Astrocyte (in vitro differentiated cells and primary cell): ENCODE results near the gene GGCT. TPM values are rescaled to one million over a fixed set of nuclear protein-coding genes. Genes with fewer than 3 reads are reported as not detected.
A peak's percentile ranks its signal among the peaks of the same experiment; 100 is the strongest.

Source experiments
- DNase-seq: peaks from one replicate; pipeline ENCODE4 v3.0.0-alpha.2; 2010; ENCODE audit warnings: low read depth
- FAIRE-seq: peaks from 2 replicates; lab custom pipeline; 2011; peaks lifted over from hg19 to GRCh38; lab: Jason Lieb, UNC
- H2AFZ ChIP-seq: 2 replicates; pipeline ENCODE4 v1.6.0; 2012; ENCODE audit warnings: low read depth, low read length, inconsistent platforms
- H3K27ac ChIP-seq: 2 replicates; pipeline ENCODE4 v1.5.1; 2011; ENCODE audit warnings: low read depth, low read length, inconsistent platforms
- H3K27me3 ChIP-seq: 2 replicates; pipeline ENCODE4 v1.6.0; 2011; ENCODE audit warnings: low read length, inconsistent platforms; ENCODE audit not compliant: insufficient read depth
- H3K36me3 ChIP-seq: 2 replicates; pipeline ENCODE4 v1.5.1; 2011; ENCODE audit warnings: low read length, inconsistent platforms; ENCODE audit not compliant: insufficient read depth
- H3K4me1 ChIP-seq: 2 replicates; pipeline ENCODE4 v1.5.1; 2011; ENCODE audit warnings: low read length, inconsistent platforms; ENCODE audit not compliant: insufficient read depth
- H3K4me2 ChIP-seq: 2 replicates; pipeline ENCODE4 v1.6.0; 2012; ENCODE audit warnings: low read length, inconsistent platforms
- H3K4me3 ChIP-seq: 2 replicates; pipeline ENCODE4 v1.5.1; 2011; ENCODE audit warnings: low read depth, mild to moderate bottlenecking, low read length, inconsistent platforms; ENCODE audit not compliant: insufficient read depth
- H3K79me2 ChIP-seq: 2 replicates; pipeline ENCODE4 v1.6.0; 2012; ENCODE audit warnings: mild to moderate bottlenecking, low read length, inconsistent platforms; ENCODE audit not compliant: insufficient read depth
- H3K9ac ChIP-seq: 2 replicates; pipeline ENCODE4 v1.6.0; 2012; ENCODE audit warnings: mild to moderate bottlenecking, low read length, inconsistent platforms
- H3K9me3 ChIP-seq: 2 replicates; pipeline ENCODE4 v1.5.1; 2012; ENCODE audit warnings: low read depth, mild to moderate bottlenecking, low read length, inconsistent platforms; ENCODE audit not compliant: insufficient read depth
- H4K20me1 ChIP-seq: 2 replicates; pipeline ENCODE4 v1.6.0; 2012; ENCODE audit warnings: low read length, inconsistent platforms; ENCODE audit not compliant: insufficient read depth
- H3K27ac Mint-ChIP-seq: one replicate; pipeline ENCODE4 v1.8.0; 2021; ENCODE audit warnings: mild to moderate bottlenecking, mixed read lengths; ENCODE audit not compliant: unreplicated experiment
- H3K27me3 Mint-ChIP-seq: one replicate; pipeline ENCODE4 v1.8.0; 2021; ENCODE audit warnings: low read depth, mixed read lengths; ENCODE audit not compliant: unreplicated experiment
- H3K36me3 Mint-ChIP-seq: one replicate; pipeline ENCODE4 v1.8.0; 2021; ENCODE audit warnings: low read depth, mixed read lengths; ENCODE audit not compliant: unreplicated experiment
- H3K4me1 Mint-ChIP-seq: one replicate; pipeline ENCODE4 v1.8.0; 2021; ENCODE audit warnings: low read depth, mixed read lengths; ENCODE audit not compliant: unreplicated experiment
- H3K4me3 Mint-ChIP-seq: one replicate; pipeline ENCODE4 v1.8.0; 2021; ENCODE audit warnings: mild to moderate bottlenecking, moderate library complexity, mixed read lengths; ENCODE audit not compliant: unreplicated experiment
- H3K9me3 Mint-ChIP-seq: one replicate; pipeline ENCODE4 v1.8.0; 2021; ENCODE audit warnings: mild to moderate bottlenecking, mixed read lengths; ENCODE audit not compliant: unreplicated experiment
- CTCF ChIP-seq: IDR thresholded peaks from 2 replicates; pipeline ENCODE4 v1.5.1; 2011; ENCODE audit warnings: low read depth, mild to moderate bottlenecking, inconsistent platforms, low read length, moderate library complexity; ENCODE audit not compliant: insufficient read depth
- EZH2 ChIP-seq: IDR thresholded peaks from 2 replicates; pipeline ENCODE4 v1.6.1; 2012; ENCODE audit warnings: mild to moderate bottlenecking, low read length, inconsistent platforms; ENCODE audit not compliant: insufficient read depth
- total RNA-seq: library from RNA; stranded (reverse); gene quantifications from 2 replicates; pipeline ENCODE4 v1.2.1, GENCODE V29; 2021

The GGCT gene
- total RNA-seq, 1 donor from 2014 or later, result 29.6 TPM

GRCh38 chr7:30469303-30469702 lies 35.3 kb downstream of the GGCT start:
- Histone ChIP-seq H3K27ac (peak overlapping the region; percentile 88), H3K4me2 (peak overlapping the region; percentile 56), H2AFZ (peak overlapping the region; percentile 7), H4K20me1 (no peaks in the 10 kb centered on the region), H3K79me2 (peaks cover 34% of the 10 kb centered on the region), H3K27me3 (no peaks in the 10 kb centered on the region), H3K4me3 (no peak overlapping the region), H3K4me1 (peaks cover 45% of the 10 kb centered on the region), H3K9me3 (no peaks in the 10 kb centered on the region), H3K9ac (peak overlapping the region; percentile 71), H3K36me3 (no peaks in the 10 kb centered on the region)
- H3K9me3 Mint-ChIP-seq, result no peaks in the 10 kb centered on the region
- H3K4me3 Mint-ChIP-seq, result peak overlapping the region; percentile 77
- peak overlapping the region; percentile 98 for H3K27ac Mint-ChIP-seq
- H3K36me3 Mint-ChIP-seq, result peaks cover 11% of the 10 kb centered on the region
- FAIRE-seq (peak; percentile 90), DNase-seq (peak; percentile 100)
- H3K27me3 Mint-ChIP-seq, result no peaks in the 10 kb centered on the region
- no peak for TF ChIP-seq EZH2
- peak; percentile 26 for TF ChIP-seq CTCF
- peaks cover 63% of the 10 kb centered on the region for H3K4me1 Mint-ChIP-seq

- Mint-ChIP-seq H3K4me3 (no peak overlapping the region), H3K9me3 (no peaks in the 10 kb centered on the region), H3K27ac (peak overlapping the region; percentile 98), H3K27me3 (no peaks in the 10 kb centered on the region), H3K4me1 (peaks cover 68% of the 10 kb centered on the region), H3K36me3 (peaks cover 6% of the 10 kb centered on the region)
- Histone ChIP-seq H3K79me2 (peaks cover 32% of the 10 kb centered on the region), H3K36me3 (no peaks in the 10 kb centered on the region), H3K4me2 (peak overlapping the region; percentile 56), H3K9me3 (no peaks in the 10 kb centered on the region), H4K20me1 (no peaks in the 10 kb centered on the region), H3K27ac (peak overlapping the region; percentile 88), H3K4me1 (peaks cover 45% of the 10 kb centered on the region), H3K4me3 (no peak overlapping the region), H3K27me3 (no peaks in the 10 kb centered on the region), H2AFZ (peak overlapping the region; percentile 7), H3K9ac (peak overlapping the region; percentile 64)
- FAIRE-seq, result no peak
- TF ChIP-seq EZH2 (no peak), CTCF (no peak)
- DNase-seq, result peak; percentile 20
Observed at GRCh38 chr7:30468791-30469190, 35.8 kb downstream of the GGCT start.

GRCh38 chr7:30468041-30468440 lies 36.6 kb downstream of the GGCT start:
- Histone ChIP-seq H4K20me1 (no peaks in the 10 kb centered on the region), H3K36me3 (no peaks in the 10 kb centered on the region), H3K4me3 (no peak overlapping the region), H3K27ac (no peak overlapping the region), H3K27me3 (no peaks in the 10 kb centered on the region), H2AFZ (no peak overlapping the region), H3K4me2 (no peak overlapping the region), H3K79me2 (peaks cover 28% of the 10 kb centered on the region), H3K9ac (no peak overlapping the region), H3K9me3 (no peaks in the 10 kb centered on the region), H3K4me1 (peaks cover 41% of the 10 kb centered on the region)
- Mint-ChIP-seq H3K36me3 (peaks cover 4% of the 10 kb centered on the region), H3K27me3 (no peaks in the 10 kb centered on the region), H3K27ac (no peak overlapping the region), H3K4me3 (no peak overlapping the region), H3K4me1 (peaks cover 62% of the 10 kb centered on the region), H3K9me3 (no peaks in the 10 kb centered on the region)
- TF ChIP-seq EZH2 (no peak), CTCF (no peak)
- no peak for FAIRE-seq
- DNase-seq, result peak; percentile 29
